Mucosa of rectum (tissue), 2 donors: ENCODE measurements around the gene TNFAIP8L1.
"Not testable (repeated sequence)": the region's sequence is repeated elsewhere in the genome, so short reads cannot be mapped to it uniquely, and the experiment has no call there.

Experiments used
- H3K27ac ChIP-seq, 2 donors: one replicate each; pipeline ENCODE4 v1.7.0; 2013; ENCODE audit warnings: inconsistent platforms in 2 of 2, low read depth in 2 of 2, low read length in 2 of 2
- H3K27me3 ChIP-seq, 2 donors: one replicate each; pipeline ENCODE4 v1.7.0; 2013; ENCODE audit warnings: low read length in 2 of 2; ENCODE audit not compliant: control insufficient read depth in 2 of 2, insufficient read depth in 2 of 2
- H3K36me3 ChIP-seq, 2 donors: one replicate each; pipeline ENCODE4 v1.7.0; 2013; ENCODE audit warnings: low read length in 2 of 2; ENCODE audit not compliant: control insufficient read depth in 2 of 2, insufficient read depth in 2 of 2
- H3K4me1 ChIP-seq, 2 donors: one replicate each; pipeline ENCODE4 v1.7.0; 2013; ENCODE audit warnings: low read length in 2 of 2, mild to moderate bottlenecking in 1 of 2; ENCODE audit not compliant: control insufficient read depth in 2 of 2, insufficient read depth in 2 of 2
- H3K4me3 ChIP-seq, 2 donors: one replicate each; pipeline ENCODE4 v1.7.0; 2013; ENCODE audit warnings: low read length in 2 of 2
- H3K9ac ChIP-seq, 2 donors: one replicate each; pipeline ENCODE4 v1.7.0; 2013; ENCODE audit warnings: low read length in 2 of 2, low read depth in 1 of 2, mild to moderate bottlenecking in 1 of 2
- H3K9me3 ChIP-seq, 2 donors: one replicate each; pipeline ENCODE4 v1.7.0; 2013; ENCODE audit warnings: low read length in 2 of 2; ENCODE audit not compliant: control insufficient read depth in 2 of 2
- donor health status: healthy.
- donor health status: Normal muscosa, but diverticular disease.

TNFAIP8L1 gene

DNA sequence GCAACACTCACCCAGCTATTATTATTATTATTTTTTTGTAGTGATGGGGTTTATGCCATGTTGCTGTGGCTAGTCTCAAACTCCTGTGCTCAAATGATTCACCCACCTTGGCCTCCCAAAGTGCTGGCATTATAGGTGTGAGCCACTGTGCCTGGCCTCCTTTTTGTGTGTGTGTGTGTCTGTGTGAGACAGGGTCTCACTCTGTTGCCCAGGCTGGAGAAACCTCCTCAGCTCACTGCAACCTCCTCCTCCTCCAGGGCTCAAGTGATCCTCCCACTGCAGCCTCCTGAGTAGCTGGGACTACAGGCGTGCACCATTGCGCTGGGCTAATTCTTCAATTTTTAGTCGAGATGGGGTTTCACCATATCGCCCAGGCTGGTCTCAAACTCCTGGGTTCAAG lies 34.4 kb downstream of the TNFAIP8L1 start:
- Histone ChIP-seq H3K27me3 (no peaks in the 10 kb centered on the region), H3K9me3 (no peaks in the 10 kb centered on the region), H3K27ac (no peak overlapping the region), H3K4me1 (peaks cover 9 to 11% of the 10 kb centered on the region in 2 donors), H3K36me3 (peaks cover 10 to 15% of the 10 kb centered on the region in 2 donors), H3K4me3 (no peak overlapping the region), H3K9ac (no peak overlapping the region)

DNA sequence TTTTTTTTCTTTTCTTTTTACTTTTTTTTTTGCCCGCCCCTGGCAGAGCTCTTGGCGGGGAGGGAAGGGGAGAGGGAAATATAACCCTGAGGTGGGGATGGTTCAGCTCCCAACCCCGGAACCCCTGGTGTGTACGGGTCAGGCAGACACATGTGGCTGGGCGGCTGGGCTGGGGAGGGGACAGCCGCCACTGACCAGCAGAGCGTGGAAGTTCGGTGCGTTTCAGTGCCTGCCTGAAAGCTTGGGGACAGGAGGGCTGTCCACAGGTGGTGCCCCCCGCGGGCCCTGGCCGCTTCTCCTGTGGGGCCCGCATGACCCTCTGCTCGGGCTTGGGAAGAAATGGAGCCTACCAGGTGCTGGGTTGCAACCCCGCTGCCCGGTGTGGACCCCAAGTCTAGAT lies 36.0 kb downstream of the TNFAIP8L1 start:
- no peak overlapping the region for H3K9ac ChIP-seq
- no peaks in the 10 kb centered on the region for H3K27me3 ChIP-seq
- no peaks in the 10 kb centered on the region for H3K9me3 ChIP-seq

GRCh38 chr19:4676955-4677731 lies 37.8 kb downstream of the TNFAIP8L1 start:
- H3K27ac ChIP-seq, result peak overlapping the region in 1 of 2 donors; percentile 43
- H3K36me3 ChIP-seq, result peaks cover 21 to 33% of the 10 kb centered on the region in 2 donors
- H3K4me3 ChIP-seq, result no peak overlapping the region
- no peaks in the 10 kb centered on the region for H3K9me3 ChIP-seq
- H3K9ac ChIP-seq, result no peak overlapping the region
- no peaks in the 10 kb centered on the region for H3K4me1 ChIP-seq
- H3K27me3 ChIP-seq, result no peaks in the 10 kb centered on the region

More for the DNA sequence above, 36.0 kb downstream of the TNFAIP8L1 start:
- peaks cover 16 to 22% of the 10 kb centered on the region in 2 donors for H3K36me3 ChIP-seq
- no peak overlapping the region for H3K27ac ChIP-seq
- H3K4me1 ChIP-seq, result peaks cover 0 to 3% of the 10 kb centered on the region in 2 donors
- no peak overlapping the region for H3K4me3 ChIP-seq

DNA sequence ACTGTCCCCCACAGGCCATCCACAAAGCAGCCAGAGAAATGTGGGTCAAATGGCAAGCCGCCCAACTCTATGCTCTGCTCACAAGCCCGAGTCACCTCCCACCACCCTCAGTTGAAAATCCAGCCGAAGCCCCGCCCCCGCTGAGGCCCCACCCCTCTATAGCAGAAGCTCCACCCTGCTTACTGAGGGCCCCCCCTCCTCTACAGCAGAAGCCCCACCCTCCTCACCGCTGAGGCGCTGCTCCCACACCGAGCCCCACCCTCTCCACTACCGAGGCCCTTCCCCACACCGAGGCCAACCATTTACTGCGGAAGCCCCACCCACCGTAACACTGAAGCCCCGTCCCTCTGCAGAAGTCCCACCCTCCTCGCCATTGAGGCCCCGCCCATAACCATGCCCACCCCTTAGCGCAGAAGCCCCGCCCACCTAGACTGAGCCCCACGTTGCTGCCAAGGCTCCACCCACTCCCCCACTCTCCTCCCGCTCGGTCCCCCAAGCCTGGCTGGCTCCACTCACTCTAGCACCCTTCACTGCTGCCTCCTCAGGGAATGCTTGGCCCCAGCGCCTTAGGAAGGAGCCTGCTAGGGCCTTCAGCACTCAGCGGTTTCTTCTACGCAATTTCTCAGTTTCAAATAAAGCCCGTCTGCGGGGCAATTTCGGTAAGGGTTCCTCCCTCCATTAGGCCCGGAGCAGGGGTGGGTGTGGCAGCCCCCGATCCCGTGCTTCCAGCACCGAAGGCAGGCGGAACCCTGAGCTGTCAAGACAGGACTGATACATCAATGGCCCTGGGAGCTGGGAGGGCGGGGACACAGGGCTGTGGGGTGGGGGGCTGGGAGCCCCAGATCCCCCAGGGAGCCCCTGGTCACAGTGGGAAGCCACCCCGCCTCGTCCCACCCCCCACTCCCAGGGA lies 39.8 kb downstream of the TNFAIP8L1 start:
- Histone ChIP-seq H3K4me1 (no peaks in the 10 kb centered on the region), H3K27ac (no peak overlapping the region), H3K9ac (no peak overlapping the region), H3K27me3 (no peaks in the 10 kb centered on the region), H3K4me3 (no peak overlapping the region), H3K36me3 (peaks cover 34 to 48% of the 10 kb centered on the region in 2 donors), H3K9me3 (no peaks in the 10 kb centered on the region)

- H3K9ac ChIP-seq, H3K4me1 ChIP-seq, H3K4me3 ChIP-seq, H3K27ac ChIP-seq, H3K27me3 ChIP-seq, H3K9me3 ChIP-seq: not testable (repeated sequence)
- peaks cover 43 to 54% of the 10 kb centered on the region in 2 donors for H3K36me3 ChIP-seq
Observed at GRCh38 chr19:4680021-4680420, 40.7 kb downstream of the TNFAIP8L1 start.

DNA sequence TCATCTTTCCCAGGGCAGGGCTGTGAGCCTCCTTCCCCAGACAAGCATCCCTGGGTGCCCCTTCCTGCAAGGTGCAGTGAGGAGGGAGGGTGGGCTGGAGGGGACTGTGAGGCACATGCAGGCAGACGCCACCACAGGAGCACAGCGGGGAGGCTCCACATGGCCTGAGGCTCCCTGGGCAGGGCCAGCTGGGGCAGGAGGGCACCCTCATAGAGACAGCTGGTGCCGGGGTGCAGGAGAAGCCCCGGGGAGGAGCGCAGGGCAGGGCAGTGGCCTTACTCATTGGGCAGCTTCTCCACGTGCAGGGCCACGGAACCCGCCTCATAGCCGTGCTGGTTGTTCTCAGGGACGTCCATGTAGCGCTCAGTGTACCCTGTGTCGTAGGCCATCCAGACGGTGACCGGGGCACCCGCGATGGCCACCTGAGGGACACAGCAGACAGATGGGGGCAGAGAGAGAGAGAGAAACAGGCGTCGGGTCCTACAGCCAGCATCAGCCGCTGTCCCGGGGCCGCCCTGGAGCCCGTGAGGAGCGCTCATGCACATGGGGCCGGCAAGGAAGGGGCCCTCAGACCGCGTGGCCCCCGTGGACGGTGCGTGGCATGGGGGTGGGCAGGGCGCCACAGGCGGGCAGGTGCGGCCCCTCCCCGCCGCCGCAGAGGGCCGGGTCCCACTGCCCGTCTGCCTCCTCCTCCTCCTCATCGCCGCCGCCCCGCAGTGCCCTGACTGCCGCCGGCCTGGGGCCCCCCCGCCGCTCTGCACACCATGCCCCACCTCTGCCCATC lies 43.3 kb downstream of the TNFAIP8L1 start:
- no peaks in the 10 kb centered on the region for H3K4me1 ChIP-seq
- H3K27me3 ChIP-seq, result no peaks in the 10 kb centered on the region
- peaks cover 43 to 64% of the 10 kb centered on the region in 2 donors for H3K36me3 ChIP-seq
- no peak overlapping the region for H3K9ac ChIP-seq
- no peaks in the 10 kb centered on the region for H3K9me3 ChIP-seq
- no peak overlapping the region for H3K27ac ChIP-seq
- no peak overlapping the region for H3K4me3 ChIP-seq

DNA sequence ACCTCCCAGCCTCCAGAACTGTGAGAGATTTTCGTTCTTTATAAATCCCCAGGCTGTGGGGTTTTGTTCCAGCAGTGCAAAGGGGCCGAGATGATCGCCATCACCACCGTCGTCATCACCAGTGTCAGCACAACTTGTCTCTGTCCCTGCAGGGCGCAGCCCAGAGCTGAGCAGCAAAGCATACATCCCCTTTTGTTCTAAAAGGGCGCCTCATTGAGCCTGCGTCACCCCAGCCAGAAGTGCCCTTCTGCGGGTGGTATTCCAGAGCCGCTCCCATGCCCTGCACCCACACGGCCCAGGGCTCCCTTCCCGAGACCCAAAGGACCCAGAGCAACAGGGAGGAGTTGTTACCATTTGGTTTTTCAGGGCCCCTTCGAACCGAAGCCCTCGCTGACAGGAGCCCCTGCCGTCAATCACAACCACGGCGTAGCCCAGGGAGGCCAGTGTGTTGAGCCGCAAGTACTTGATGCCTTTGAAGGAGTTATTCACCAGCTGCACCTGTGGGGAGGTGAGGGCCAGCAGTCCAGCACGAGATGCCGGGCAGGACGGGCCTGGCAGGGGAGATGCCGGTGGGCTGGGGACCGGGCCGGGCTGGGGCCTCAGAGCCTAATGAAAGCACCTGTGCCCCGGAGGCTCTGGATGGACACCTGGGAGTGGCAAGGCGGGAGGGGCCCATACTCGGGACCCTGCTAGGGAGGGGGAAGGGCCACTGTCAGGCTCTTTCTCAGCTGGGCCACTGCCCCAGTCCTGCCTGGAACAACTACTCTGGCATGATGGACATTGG lies 45.2 kb downstream of the TNFAIP8L1 start:
- no peak overlapping the region for H3K4me3 ChIP-seq
- H3K36me3 ChIP-seq, result peaks cover 45 to 68% of the 10 kb centered on the region in 2 donors
- H3K9me3 ChIP-seq, result no peaks in the 10 kb centered on the region
- no peak overlapping the region for H3K27ac ChIP-seq
- no peak overlapping the region for H3K9ac ChIP-seq
- H3K27me3 ChIP-seq, result no peaks in the 10 kb centered on the region
- H3K4me1 ChIP-seq, result no peaks in the 10 kb centered on the region

- no peak overlapping the region for H3K27ac ChIP-seq
- H3K36me3 ChIP-seq, result peaks cover 53 to 68% of the 10 kb centered on the region in 2 donors
- H3K4me1 ChIP-seq, result peaks cover 0 to 3% of the 10 kb centered on the region in 2 donors
Observed at GRCh38 chr19:4686700-4687099, 47.4 kb downstream of the TNFAIP8L1 start.

DNA sequence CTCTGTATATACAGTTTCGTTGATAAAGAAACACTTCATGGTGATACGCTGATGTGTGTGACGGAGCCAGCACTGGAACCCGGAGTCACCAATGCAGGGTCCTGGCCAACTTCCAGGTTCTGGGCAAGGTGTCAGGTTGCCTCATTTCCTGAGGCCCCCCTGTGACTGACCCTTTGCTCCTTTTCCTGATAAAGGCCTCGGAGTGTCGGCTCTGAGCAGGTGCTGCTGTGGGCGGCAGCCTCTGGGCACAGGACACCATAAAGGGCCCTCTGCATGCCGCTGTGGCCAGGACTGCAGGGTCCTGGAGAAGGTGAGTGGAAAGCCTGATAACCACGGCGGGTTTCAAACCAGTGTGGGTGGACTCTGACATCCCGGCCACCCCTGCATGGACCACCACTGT lies 48.1 kb downstream of the TNFAIP8L1 start:
- no peak overlapping the region for H3K9ac ChIP-seq

More at GRCh38 chr19:4686700-4687099, 47.4 kb downstream of the TNFAIP8L1 start:
- no peak overlapping the region for H3K9ac ChIP-seq
- H3K27me3 ChIP-seq, result no peaks in the 10 kb centered on the region
- no peaks in the 10 kb centered on the region for H3K9me3 ChIP-seq
- no peak overlapping the region for H3K4me3 ChIP-seq

More for the DNA sequence above, 48.1 kb downstream of the TNFAIP8L1 start:
- Histone ChIP-seq H3K4me1 (peaks cover 0 to 3% of the 10 kb centered on the region in 2 donors), H3K27ac (no peak overlapping the region), H3K36me3 (peaks cover 53 to 70% of the 10 kb centered on the region in 2 donors), H3K9me3 (no peaks in the 10 kb centered on the region), H3K27me3 (no peaks in the 10 kb centered on the region), H3K4me3 (no peak overlapping the region)
